Activated B cell treated with CpG ODN at 0.5 μM for 24 hours (primary cell): Measurements from ENCODE around the gene TMBIM1. TPM values are rescaled to one million over a fixed set of nuclear protein-coding genes. Genes with fewer than 3 reads are reported as not detected.

Source experiments
- ATAC-seq: fragments of 200-7000 bp; cut with Tn5 transposase; one replicate; pipeline ENCODE4 v1.10.0; 2021; ENCODE audit warnings: low read depth, mild to moderate bottlenecking, moderate library complexity
- CTCF ChIA-PET: fragments of 350-600 bp; sonication (Branson Sonifier 250); formaldehyde crosslinking; loops from one replicate; lab custom pipeline; 2021; ENCODE audit warnings: antibody characterized with exemption; lab: Charles Lee
- POLR2A ChIA-PET: fragments of 350-600 bp; sonication (Branson Sonifier 250); formaldehyde crosslinking; loops from one replicate; lab custom pipeline; 2021; ENCODE audit warnings: antibody characterized with exemption; lab: Charles Lee
- DNase-seq: peaks from one replicate; pipeline ENCODE4 v3.0.0; 2022
- H3K27ac Mint-ChIP-seq: one replicate; pipeline ENCODE4 v1.8.0; 2020; ENCODE audit warnings: mixed read lengths
- H3K27me3 Mint-ChIP-seq: one replicate; pipeline ENCODE4 v1.8.0; 2021; ENCODE audit warnings: mixed read lengths
- H3K36me3 Mint-ChIP-seq: one replicate; pipeline ENCODE4 v1.8.0; 2021; ENCODE audit warnings: low read depth, mixed read lengths
- H3K4me1 Mint-ChIP-seq: one replicate; pipeline ENCODE4 v1.8.0; 2021; ENCODE audit warnings: mixed read lengths
- H3K4me3 Mint-ChIP-seq: one replicate; pipeline ENCODE4 v1.8.0; 2020; ENCODE audit warnings: mild to moderate bottlenecking, mixed read lengths
- H3K9me3 Mint-ChIP-seq: one replicate; pipeline ENCODE4 v1.8.0; 2020; ENCODE audit warnings: mixed read lengths
- intact Hi-C: fragments of 100-400 bp; cut with micrococcal nuclease; formaldehyde crosslinking; loops from one replicate; pipeline ENCODE4 v1.15.1; 2024
- total RNA-seq: library from RNA; stranded (reverse); gene quantifications from 2 replicates; pipeline ENCODE4 v1.2.3, GENCODE V29; 2022
- TF ChIP-seq, protein P1 (sequence below): fragments of 200-600 bp; IDR thresholded peaks from one replicate; pipeline ENCODE4 v1.8.0; 2022; ENCODE audit warnings: antibody characterized with exemption, mild to moderate bottlenecking

Gene TMBIM1
- total RNA-seq, 1 donor from 2014 or later: 45.0 TPM

DNA sequence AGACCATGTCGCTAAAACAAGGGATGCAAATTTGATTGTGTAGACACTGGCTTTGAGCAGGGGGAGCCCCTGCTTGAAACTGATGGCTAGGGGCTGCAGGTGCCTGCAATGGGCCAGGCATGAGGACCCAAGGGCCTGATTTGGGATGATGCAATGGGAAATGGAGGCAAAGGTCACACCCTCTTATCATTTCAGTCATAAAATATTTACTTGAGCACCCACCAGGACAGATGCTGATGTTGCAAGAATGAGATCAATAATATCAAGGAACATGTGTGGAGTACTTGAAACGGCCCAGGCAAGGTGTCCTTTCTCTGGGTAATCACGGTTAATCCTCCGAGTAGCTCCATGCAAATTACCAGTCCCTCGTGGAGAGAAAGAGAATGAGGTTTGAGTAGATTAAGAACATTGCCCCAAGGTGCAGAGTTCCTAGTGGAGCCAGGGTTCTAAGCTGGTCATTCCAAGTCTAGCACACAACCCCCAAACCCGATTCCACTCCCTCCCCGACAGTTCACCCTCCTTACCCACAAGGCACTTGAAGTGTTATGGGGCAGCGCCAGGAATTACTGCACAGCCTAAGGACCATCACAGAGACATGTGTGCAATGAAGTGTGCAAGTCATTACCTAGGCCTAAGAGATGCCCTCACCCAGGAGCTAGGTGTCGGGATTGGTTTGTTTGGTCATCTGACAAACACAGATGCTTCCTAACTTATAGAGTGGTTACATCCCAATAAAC is 14.0 kb upstream of the TMBIM1 start:
- no peak overlapping the region for H3K4me3 Mint-ChIP-seq
- H3K9me3 Mint-ChIP-seq: no peaks in the 10 kb centered on the region
- H3K27ac Mint-ChIP-seq: no peak overlapping the region
- intact Hi-C loops: no loop called here
- DNase-seq (no peak), ATAC-seq (no peak)
- no peaks in the 10 kb centered on the region for H3K27me3 Mint-ChIP-seq
- ChIA-PET POLR2A (no interaction called here), CTCF (interaction anchor here (1.7 kb wide), 1 partner anchor 50 kb away, joined by 6 read pairs; the partner anchor contains the start of gene CATIP)
- TF ChIP-seq, protein P1, sequence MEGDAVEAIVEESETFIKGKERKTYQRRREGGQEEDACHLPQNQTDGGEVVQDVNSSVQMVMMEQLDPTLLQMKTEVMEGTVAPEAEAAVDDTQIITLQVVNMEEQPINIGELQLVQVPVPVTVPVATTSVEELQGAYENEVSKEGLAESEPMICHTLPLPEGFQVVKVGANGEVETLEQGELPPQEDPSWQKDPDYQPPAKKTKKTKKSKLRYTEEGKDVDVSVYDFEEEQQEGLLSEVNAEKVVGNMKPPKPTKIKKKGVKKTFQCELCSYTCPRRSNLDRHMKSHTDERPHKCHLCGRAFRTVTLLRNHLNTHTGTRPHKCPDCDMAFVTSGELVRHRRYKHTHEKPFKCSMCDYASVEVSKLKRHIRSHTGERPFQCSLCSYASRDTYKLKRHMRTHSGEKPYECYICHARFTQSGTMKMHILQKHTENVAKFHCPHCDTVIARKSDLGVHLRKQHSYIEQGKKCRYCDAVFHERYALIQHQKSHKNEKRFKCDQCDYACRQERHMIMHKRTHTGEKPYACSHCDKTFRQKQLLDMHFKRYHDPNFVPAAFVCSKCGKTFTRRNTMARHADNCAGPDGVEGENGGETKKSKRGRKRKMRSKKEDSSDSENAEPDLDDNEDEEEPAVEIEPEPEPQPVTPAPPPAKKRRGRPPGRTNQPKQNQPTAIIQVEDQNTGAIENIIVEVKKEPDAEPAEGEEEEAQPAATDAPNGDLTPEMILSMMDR: no peak
- H3K4me1 Mint-ChIP-seq: peaks cover 3% of the 10 kb centered on the region
- H3K36me3 Mint-ChIP-seq: no peaks in the 10 kb centered on the region

DNA sequence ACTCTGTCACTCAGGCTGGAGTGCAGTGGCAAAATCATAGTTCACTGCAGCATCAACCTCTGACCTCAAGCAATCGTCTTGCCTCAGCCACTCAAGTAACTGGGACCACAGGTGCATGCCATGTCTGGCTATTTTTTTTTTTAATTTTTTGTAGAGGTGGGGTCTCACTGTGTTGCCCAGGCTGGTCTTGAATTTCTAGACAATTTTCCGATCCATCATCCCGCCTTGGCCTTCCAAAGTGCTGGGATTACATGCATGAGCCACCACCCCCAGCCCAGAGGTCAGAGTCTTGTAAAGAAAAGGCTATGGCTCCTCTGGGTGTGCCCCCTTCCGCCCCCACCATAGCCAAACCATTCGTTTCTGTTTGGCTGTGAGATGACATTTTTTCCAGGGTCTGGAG is 13.1 kb upstream of the TMBIM1 start:
- Mint-ChIP-seq H3K27me3 (no peaks in the 10 kb centered on the region), H3K36me3 (no peaks in the 10 kb centered on the region), H3K4me3 (no peak overlapping the region), H3K4me1 (peaks cover 6% of the 10 kb centered on the region), H3K9me3 (no peaks in the 10 kb centered on the region), H3K27ac (no peak overlapping the region)
- ChIA-PET POLR2A (no interaction called here), CTCF (interaction anchor here (0.6 kb wide), 1 partner anchor 16 kb away, joined by 3 read pairs; no protein-coding TSS in a partner anchor)
- intact Hi-C loops: no loop called here
- TF ChIP-seq, protein P1: no peak
- no peak for ATAC-seq
- DNase-seq: no peak

DNA sequence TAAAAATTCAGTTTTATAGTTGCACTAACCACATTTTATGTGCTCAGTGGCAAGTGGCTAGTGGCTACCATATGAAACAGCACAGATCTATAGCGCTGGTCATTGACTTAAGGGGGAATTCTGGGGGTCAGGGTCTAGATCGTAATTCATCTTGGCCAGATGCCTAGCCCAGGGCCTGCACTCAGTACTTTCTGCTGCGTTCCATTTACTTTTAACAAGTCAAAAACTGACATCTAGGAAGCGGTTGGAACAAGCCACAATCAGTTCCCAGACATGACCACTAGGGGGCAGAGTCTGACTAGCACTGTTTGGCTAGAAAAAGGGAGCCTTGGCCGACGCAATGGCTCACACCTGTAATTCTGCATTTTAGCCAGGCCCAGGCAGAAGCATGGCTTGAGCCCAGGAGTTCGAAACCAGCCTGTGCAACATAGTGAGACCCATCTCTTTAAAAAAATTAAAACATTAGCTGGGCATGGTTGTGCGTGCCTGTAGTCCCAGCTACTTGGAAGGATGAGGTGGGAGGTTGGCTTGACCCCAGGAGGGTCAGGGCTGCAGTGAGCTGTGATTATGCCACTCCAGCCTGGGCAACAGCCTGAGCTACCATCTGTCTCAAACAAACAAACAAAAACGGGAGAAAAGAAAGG is 9.0 kb upstream of the TMBIM1 start:
- intact Hi-C loops: loop anchor here (1.0 to 2.0 kb wide), 8 partner anchors 9 to 546 kb away; partner anchors contain the start of genes CATIP and TMBIM1
- peak overlapping the region; percentile 53 for H3K27ac Mint-ChIP-seq
- POLR2A ChIA-PET: interaction anchor here (1.9 kb wide), 1 partner anchor 95 kb away, joined by 8 read pairs; no protein-coding TSS in a partner anchor
- H3K4me3 Mint-ChIP-seq: no peak overlapping the region
- no peaks in the 10 kb centered on the region for H3K9me3 Mint-ChIP-seq
- DNase-seq (peak; percentile 61), ATAC-seq (peak; percentile 99)
- H3K4me1 Mint-ChIP-seq: peaks cover 8% of the 10 kb centered on the region
- no peaks in the 10 kb centered on the region for H3K27me3 Mint-ChIP-seq
- no peaks in the 10 kb centered on the region for H3K36me3 Mint-ChIP-seq
- CTCF ChIA-PET: interaction anchor here (0.7 to 3.6 kb wide), 14 partner anchors 9 to 94 kb away, joined by 3 to 54 read pairs (median 4); partner anchors contain the start of genes CATIP and TMBIM1
- TF ChIP-seq, protein P1: no peak

DNA sequence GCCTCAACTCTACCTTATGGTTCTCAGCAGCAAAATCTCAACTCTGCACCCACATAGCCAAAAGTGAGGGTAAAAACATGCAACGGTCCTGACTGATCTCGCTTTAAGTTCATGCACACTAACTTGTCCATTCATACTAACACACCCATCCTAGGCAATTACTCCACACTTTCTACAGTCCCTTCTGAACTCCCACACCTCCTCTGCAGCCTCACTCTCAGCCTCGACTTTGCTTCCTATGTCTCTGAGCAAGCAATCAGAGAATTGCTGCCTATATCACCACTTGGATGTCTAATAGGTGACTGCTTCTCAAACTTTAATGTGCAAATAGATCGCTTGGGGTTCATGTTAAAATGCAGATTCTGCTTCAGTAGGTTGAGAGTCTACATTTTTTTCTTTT is 7.8 kb upstream of the TMBIM1 start:
- TF ChIP-seq, protein P1: no peak
- H3K4me1 Mint-ChIP-seq: peaks cover 11% of the 10 kb centered on the region
- no peaks in the 10 kb centered on the region for H3K36me3 Mint-ChIP-seq
- no peak overlapping the region for H3K4me3 Mint-ChIP-seq
- CTCF ChIA-PET: interaction anchor here (1.1 to 2.7 kb wide), 3 partner anchors 10 to 56 kb away, joined by 5 to 13 read pairs (median 6); partner anchors contain the start of gene CATIP
- no peaks in the 10 kb centered on the region for H3K27me3 Mint-ChIP-seq
- H3K9me3 Mint-ChIP-seq: no peaks in the 10 kb centered on the region
- intact Hi-C loops: loop anchor here (2.0 kb wide), 1 partner anchor 21 kb away; no protein-coding TSS in a partner anchor
- DNase-seq: no peak
- POLR2A ChIA-PET: interaction anchor here (0.6 kb wide), 1 partner anchor 69 kb away, joined by 3 read pairs; no protein-coding TSS in a partner anchor
- ATAC-seq: no peak
- H3K27ac Mint-ChIP-seq: no peak overlapping the region
